T-helper 1 cell treated with Interleukin-12 subunit alpha and Interleukin-12 subunit beta and Interleukin-4 antibody, amounts not matched to agents 30 μg/mL and 1 μg/mL, for 36 hours (primary cell): ENCODE data around the gene KRTAP6-3.

Experiments
- H3K27ac Mint-ChIP-seq: one replicate; pipeline ENCODE4 v1.8.0; 2021; ENCODE audit warnings: mild to moderate bottlenecking, mixed read lengths
- H3K27me3 Mint-ChIP-seq: one replicate; pipeline ENCODE4 v1.8.0; 2021; ENCODE audit warnings: low read depth, mixed read lengths
- H3K36me3 Mint-ChIP-seq: one replicate; pipeline ENCODE4 v1.8.0; 2021; ENCODE audit warnings: low read depth, mixed read lengths
- H3K4me1 Mint-ChIP-seq: one replicate; pipeline ENCODE4 v1.8.0; 2021; ENCODE audit warnings: low read depth, mixed read lengths
- H3K4me3 Mint-ChIP-seq: one replicate; pipeline ENCODE4 v1.8.0; 2021; ENCODE audit warnings: mild to moderate bottlenecking, moderate library complexity, mixed read lengths
- H3K9me3 Mint-ChIP-seq: one replicate; pipeline ENCODE4 v1.8.0; 2021; ENCODE audit warnings: mixed read lengths

The KRTAP6-3 gene

GRCh38 chr21:30592140-30592539 lies at the start of gene KRTAP6-3:
Gene KRTAP6-3 (plus strand): TSS chr21:30592440. CDS start chr21:30592446, 6 bp downstream.
- Mint-ChIP-seq H3K27ac (no peak within 1 kb of the TSS), H3K9me3 (no peaks in the 10 kb centered on the region), H3K4me1 (no peaks in the 10 kb centered on the region), H3K36me3 (no peaks in the 10 kb centered on the region), H3K27me3 (no peaks in the 10 kb centered on the region), H3K4me3 (no peak within 1 kb of the TSS)

- Mint-ChIP-seq H3K27ac (no peak overlapping the region), H3K27me3 (no peaks in the 10 kb centered on the region), H3K36me3 (no peaks in the 10 kb centered on the region), H3K4me3 (no peak overlapping the region), H3K9me3 (peaks cover 13% of the 10 kb centered on the region), H3K4me1 (no peaks in the 10 kb centered on the region)
Measured at GRCh38 chr21:30552782-30553181, 39.5 kb upstream of the KRTAP6-3 start.

GRCh38 chr21:30555095-30555494 lies 37.1 kb upstream of the KRTAP6-3 start:
- Mint-ChIP-seq H3K27me3 (no peaks in the 10 kb centered on the region), H3K36me3 (no peaks in the 10 kb centered on the region), H3K27ac (no peak overlapping the region), H3K4me1 (no peaks in the 10 kb centered on the region), H3K4me3 (no peak overlapping the region), H3K9me3 (peaks cover 13% of the 10 kb centered on the region)

GRCh38 chr21:30561264-30561895 lies 30.9 kb upstream of the KRTAP6-3 start, which contains the start of gene KRTAP19-7:
Gene KRTAP19-7 (minus strand): TSS chr21:30561314. CDS start chr21:30561289, 25 bp downstream.
- H3K27me3 Mint-ChIP-seq: no peaks in the 10 kb centered on the region
- H3K27ac Mint-ChIP-seq: no peak within 1 kb of the TSS
- no peaks in the 10 kb centered on the region for H3K4me1 Mint-ChIP-seq
- H3K4me3 Mint-ChIP-seq: no peak within 1 kb of the TSS
- no peaks in the 10 kb centered on the region for H3K36me3 Mint-ChIP-seq
- H3K9me3 Mint-ChIP-seq: no peaks in the 10 kb centered on the region

- H3K36me3 Mint-ChIP-seq: no peaks in the 10 kb centered on the region
- H3K27me3 Mint-ChIP-seq: no peaks in the 10 kb centered on the region
- H3K27ac Mint-ChIP-seq: no peak overlapping the region
- H3K4me3 Mint-ChIP-seq: no peak overlapping the region
- H3K9me3 Mint-ChIP-seq: no peaks in the 10 kb centered on the region
- no peaks in the 10 kb centered on the region for H3K4me1 Mint-ChIP-seq
Measured at GRCh38 chr21:30561957-30562356, 30.3 kb upstream of the KRTAP6-3 start.

- H3K4me3 Mint-ChIP-seq: no peak overlapping the region
- H3K27ac Mint-ChIP-seq: no peak overlapping the region
- H3K9me3 Mint-ChIP-seq: no peaks in the 10 kb centered on the region
- no peaks in the 10 kb centered on the region for H3K27me3 Mint-ChIP-seq
- no peaks in the 10 kb centered on the region for H3K36me3 Mint-ChIP-seq
- no peaks in the 10 kb centered on the region for H3K4me1 Mint-ChIP-seq
Measured at GRCh38 chr21:30563072-30563471, 29.2 kb upstream of the KRTAP6-3 start.

- H3K4me3 Mint-ChIP-seq: no peak overlapping the region
- H3K4me1 Mint-ChIP-seq: no peaks in the 10 kb centered on the region
- no peak overlapping the region for H3K27ac Mint-ChIP-seq
- no peaks in the 10 kb centered on the region for H3K9me3 Mint-ChIP-seq
- no peaks in the 10 kb centered on the region for H3K36me3 Mint-ChIP-seq
- no peaks in the 10 kb centered on the region for H3K27me3 Mint-ChIP-seq
Measured at GRCh38 chr21:30563630-30564029, 28.6 kb upstream of the KRTAP6-3 start.

GRCh38 chr21:30567617-30568016 lies 24.6 kb upstream of the KRTAP6-3 start:
- H3K9me3 Mint-ChIP-seq: no peaks in the 10 kb centered on the region
- H3K36me3 Mint-ChIP-seq: no peaks in the 10 kb centered on the region
- H3K27me3 Mint-ChIP-seq: no peaks in the 10 kb centered on the region
- no peak overlapping the region for H3K27ac Mint-ChIP-seq
- H3K4me1 Mint-ChIP-seq: no peaks in the 10 kb centered on the region
- no peak overlapping the region for H3K4me3 Mint-ChIP-seq

- Mint-ChIP-seq H3K4me1 (no peaks in the 10 kb centered on the region), H3K4me3 (no peak overlapping the region), H3K9me3 (no peaks in the 10 kb centered on the region), H3K27me3 (no peaks in the 10 kb centered on the region), H3K36me3 (no peaks in the 10 kb centered on the region), H3K27ac (no peak overlapping the region)
Measured at GRCh38 chr21:30577766-30578165, 14.5 kb upstream of the KRTAP6-3 start.

GRCh38 chr21:30579346-30579745 lies 12.9 kb upstream of the KRTAP6-3 start:
- Mint-ChIP-seq H3K9me3 (no peaks in the 10 kb centered on the region), H3K27me3 (no peaks in the 10 kb centered on the region), H3K36me3 (no peaks in the 10 kb centered on the region), H3K27ac (no peak overlapping the region), H3K4me1 (no peaks in the 10 kb centered on the region), H3K4me3 (no peak overlapping the region)

- H3K36me3 Mint-ChIP-seq: no peaks in the 10 kb centered on the region
- H3K9me3 Mint-ChIP-seq: no peaks in the 10 kb centered on the region
- no peak overlapping the region for H3K4me3 Mint-ChIP-seq
- H3K27me3 Mint-ChIP-seq: no peaks in the 10 kb centered on the region
- H3K27ac Mint-ChIP-seq: no peak overlapping the region
- H3K4me1 Mint-ChIP-seq: no peaks in the 10 kb centered on the region
Measured at GRCh38 chr21:30580132-30580531, 12.1 kb upstream of the KRTAP6-3 start.

- H3K4me1 Mint-ChIP-seq: no peaks in the 10 kb centered on the region
- H3K9me3 Mint-ChIP-seq: no peaks in the 10 kb centered on the region
- no peak overlapping the region for H3K27ac Mint-ChIP-seq
- H3K27me3 Mint-ChIP-seq: no peaks in the 10 kb centered on the region
- no peak overlapping the region for H3K4me3 Mint-ChIP-seq
- H3K36me3 Mint-ChIP-seq: no peaks in the 10 kb centered on the region
Measured at GRCh38 chr21:30582870-30583269, 9.4 kb upstream of the KRTAP6-3 start.

- Mint-ChIP-seq H3K36me3 (no peaks in the 10 kb centered on the region), H3K27ac (no peak within 1 kb of the TSS), H3K27me3 (no peaks in the 10 kb centered on the region), H3K4me1 (no peaks in the 10 kb centered on the region), H3K4me3 (no peak within 1 kb of the TSS), H3K9me3 (no peaks in the 10 kb centered on the region)
Measured at GRCh38 chr21:30590297-30590696, 1.9 kb upstream of the KRTAP6-3 start, which contains the start of gene KRTAP22-2. Gene KRTAP22-2 (minus strand): TSS chr21:30590397.

GRCh38 chr21:30598802-30599201 lies 6.6 kb downstream of the KRTAP6-3 start, which contains the start of gene KRTAP6-2:
Gene KRTAP6-2 (minus strand): TSS chr21:30598902. CDS start chr21:30598874, 28 bp downstream.
- Mint-ChIP-seq H3K27me3 (no peaks in the 10 kb centered on the region), H3K27ac (no peak within 1 kb of the TSS)

GRCh38 chr21:30600787-30601186 lies 8.5 kb downstream of the KRTAP6-3 start, which contains the start of gene KRTAP22-1:
Gene KRTAP22-1 (plus strand): TSS chr21:30601087.
- no peaks in the 10 kb centered on the region for H3K4me1 Mint-ChIP-seq

More at GRCh38 chr21:30598802-30599201, 6.6 kb downstream of the KRTAP6-3 start, which contains the start of gene KRTAP6-2:
- Mint-ChIP-seq H3K4me3 (no peak within 1 kb of the TSS), H3K36me3 (no peaks in the 10 kb centered on the region), H3K4me1 (no peaks in the 10 kb centered on the region), H3K9me3 (peaks cover 5% of the 10 kb centered on the region)

More at GRCh38 chr21:30600787-30601186, 8.5 kb downstream of the KRTAP6-3 start, which contains the start of gene KRTAP22-1:
- no peaks in the 10 kb centered on the region for H3K36me3 Mint-ChIP-seq
- peaks cover 5% of the 10 kb centered on the region for H3K9me3 Mint-ChIP-seq
- H3K27ac Mint-ChIP-seq: no peak within 1 kb of the TSS
- no peaks in the 10 kb centered on the region for H3K27me3 Mint-ChIP-seq
- H3K4me3 Mint-ChIP-seq: no peak within 1 kb of the TSS
